H9 (cell line): ENCODE measurements around the gene CEP55. TPM values are rescaled to one million over a fixed set of nuclear protein-coding genes. Genes with fewer than 3 reads are reported as not detected.

ENCODE experiments used
- DNase-seq: peaks from one replicate; pipeline ENCODE4 v3.0.0-alpha.2; 2017
- H2AFZ ChIP-seq: one replicate; pipeline ENCODE4 v1.6.1; 2013; ENCODE audit warnings: mild to moderate bottlenecking, low read length, control low read depth, moderate library complexity
- H2AK5ac ChIP-seq: 2 replicates; pipeline ENCODE4 v1.6.1; 2013; ENCODE audit warnings: low read length, control low read depth, mixed read lengths; ENCODE audit not compliant: insufficient read length
- H2BK120ac ChIP-seq: one replicate; pipeline ENCODE4 v1.6.1; 2013; ENCODE audit warnings: low read depth, mild to moderate bottlenecking, low read length, control low read depth, inconsistent platforms; ENCODE audit not compliant: poor library complexity, severe bottlenecking
- H2BK12ac ChIP-seq: 2 replicates; pipeline ENCODE4 v1.6.1; 2013; ENCODE audit warnings: low read length, control low read depth, mixed read lengths, low read depth; ENCODE audit not compliant: insufficient read length
- H2BK15ac ChIP-seq: 2 replicates; pipeline ENCODE4 v1.6.1; 2013; ENCODE audit warnings: low read depth, low read length, control low read depth
- H2BK20ac ChIP-seq: one replicate; pipeline ENCODE4 v1.6.1; 2013; ENCODE audit warnings: low read depth, mild to moderate bottlenecking, low read length, control low read depth, inconsistent platforms; ENCODE audit not compliant: poor library complexity, severe bottlenecking
- H2BK5ac ChIP-seq: 2 replicates; pipeline ENCODE4 v1.6.1; 2013; ENCODE audit warnings: low read length, control low read depth, mixed read lengths; ENCODE audit not compliant: insufficient read length
- H3K14ac ChIP-seq: 2 replicates; pipeline ENCODE4 v1.6.1; 2013; ENCODE audit warnings: low read length, control low read depth; ENCODE audit not compliant: insufficient read depth
- H3K18ac ChIP-seq: 2 replicates; pipeline ENCODE4 v1.6.1; 2013; ENCODE audit warnings: low read depth, mild to moderate bottlenecking, mixed read lengths, low read length, control low read depth; ENCODE audit not compliant: insufficient read length
- H3K23ac ChIP-seq: 2 replicates; pipeline ENCODE4 v1.6.1; 2013; ENCODE audit warnings: low read length, control low read depth, mixed read lengths, low read depth; ENCODE audit not compliant: insufficient read length
- H3K23me2 ChIP-seq: 2 replicates; pipeline ENCODE4 v1.6.1; 2013; ENCODE audit warnings: low read depth, mild to moderate bottlenecking, mixed read lengths, low read length, control low read depth; ENCODE audit not compliant: insufficient read length, poor library complexity, severe bottlenecking
- H3K27ac ChIP-seq: 2 replicates; pipeline ENCODE4 v1.5.1; 2013; ENCODE audit warnings: low read length, control low read depth, mixed read lengths, low read depth; ENCODE audit not compliant: insufficient read length
- H3K27me3 ChIP-seq: 2 replicates; pipeline ENCODE4 v1.6.1; 2013; ENCODE audit warnings: low read length, control low read depth, inconsistent platforms; ENCODE audit not compliant: insufficient read depth
- H3K4ac ChIP-seq: 2 replicates; pipeline ENCODE4 v1.6.1; 2013; ENCODE audit warnings: low read depth, mild to moderate bottlenecking, control low read depth, inconsistent platforms, low read length, moderate library complexity
- H3K4me1 ChIP-seq: 2 replicates; pipeline ENCODE4 v1.6.1; 2013; ENCODE audit warnings: low read length, control low read depth, inconsistent platforms; ENCODE audit not compliant: insufficient read depth
- H3K4me2 ChIP-seq: 2 replicates; pipeline ENCODE4 v1.6.1; 2013; ENCODE audit warnings: low read length, control low read depth, mixed read lengths; ENCODE audit not compliant: insufficient read length, insufficient read depth
- H3K56ac ChIP-seq: 2 replicates; pipeline ENCODE4 v1.6.1; 2013; ENCODE audit warnings: low read depth, mild to moderate bottlenecking, mixed read lengths, low read length, control low read depth; ENCODE audit not compliant: insufficient read length
- H3K79me1 ChIP-seq: 2 replicates; pipeline ENCODE4 v1.6.1; 2013; ENCODE audit warnings: low read depth, mild to moderate bottlenecking, moderate library complexity, low read length, control low read depth, inconsistent platforms; ENCODE audit not compliant: insufficient read depth, poor library complexity, severe bottlenecking
- H3K79me2 ChIP-seq: 2 replicates; pipeline ENCODE4 v1.6.1; 2013; ENCODE audit warnings: low read length, control low read depth, inconsistent platforms; ENCODE audit not compliant: insufficient read depth
- H3K9ac ChIP-seq: 2 replicates; pipeline ENCODE4 v1.6.1; 2013; ENCODE audit warnings: low read length, control low read depth, mixed read lengths; ENCODE audit not compliant: insufficient read length; ENCODE audit errors: extremely low read depth
- H3K9me3 ChIP-seq: one replicate; pipeline ENCODE4 v1.6.1; 2013; ENCODE audit warnings: low read depth, low read length, inconsistent platforms; ENCODE audit not compliant: control insufficient read depth
- H3T11ph ChIP-seq: one replicate; pipeline ENCODE4 v1.6.1; 2013; ENCODE audit warnings: mild to moderate bottlenecking, low read length, control low read depth, inconsistent platforms
- H4K20me1 ChIP-seq: one replicate; pipeline ENCODE4 v1.6.1; 2013; ENCODE audit not compliant: control insufficient read depth, insufficient read length, insufficient read depth
- H4K5ac ChIP-seq: 2 replicates; pipeline ENCODE4 v1.6.1; 2013; ENCODE audit warnings: low read depth, mild to moderate bottlenecking, mixed read lengths, low read length, control low read depth; ENCODE audit not compliant: insufficient read length
- H4K8ac ChIP-seq: replicated peaks from 2 replicates; pipeline ENCODE4 v1.6.1; 2013; ENCODE audit warnings: low read length, control low read depth, mixed read lengths, low read depth; ENCODE audit not compliant: insufficient read length
- H4K91ac ChIP-seq: 2 replicates; pipeline ENCODE4 v1.6.1; 2013; ENCODE audit warnings: low read depth, mild to moderate bottlenecking, moderate library complexity, mixed read lengths, low read length, control low read depth; ENCODE audit not compliant: insufficient read length
- H3K27ac Mint-ChIP-seq, 3 experiments: 2 replicates in 2 of 3; 3 replicates in 1 of 3; pipeline ENCODE4 v1.8.0; 2020 to 2021; ENCODE audit warnings: mixed read lengths in 3 of 3, mild to moderate bottlenecking in 1 of 3, moderate library complexity in 1 of 3
- H3K27me3 Mint-ChIP-seq: 2 replicates; pipeline ENCODE4 v1.8.0; 2021; ENCODE audit warnings: low read depth, mild to moderate bottlenecking, moderate library complexity, mixed read lengths
- H3K36me3 Mint-ChIP-seq, 3 experiments: 2 replicates in 2 of 3; 3 replicates in 1 of 3; pipeline ENCODE4 v1.8.0; 2020 to 2021; ENCODE audit warnings: low read depth in 3 of 3, mixed read lengths in 3 of 3; ENCODE audit not compliant: insufficient read depth in 1 of 3
- H3K4me1 Mint-ChIP-seq, 2 experiments: 2 replicates each; pipeline ENCODE4 v1.8.0; 2020; ENCODE audit warnings: mixed read lengths in 2 of 2
- H3K4me3 Mint-ChIP-seq, 2 experiments: 2 replicates in 1 of 2; 3 replicates in 1 of 2; pipeline ENCODE4 v1.8.0; 2020 to 2021; ENCODE audit warnings: mild to moderate bottlenecking in 2 of 2, mixed read lengths in 2 of 2, moderate library complexity in 1 of 2
- H3K9me3 Mint-ChIP-seq, 2 experiments: 2 replicates in 1 of 2; 3 replicates in 1 of 2; pipeline ENCODE4 v1.8.0; 2020; ENCODE audit warnings: mild to moderate bottlenecking in 2 of 2, mixed read lengths in 2 of 2, moderate library complexity in 1 of 2
- WGBS: extraction: QIAGEN DNeasy Blood & Tissue Kit; methylation state at CpG from one replicate; pipeline ENCODE4 v1.1.7; 2013; ENCODE audit warnings: missing lambda C conversion rate, low lambda C conversion rate, mixed read lengths; ENCODE audit not compliant: insufficient read length; ENCODE audit errors: extremely low coverage; 5-methylcytosine and 5-hydroxymethylcytosine counted together
- total RNA-seq: library from RNA; stranded (reverse); gene quantifications from 2 replicates; pipeline ENCODE4 v1.2.1, GENCODE V29; 2021
- TF ChIP-seq, protein P1 (sequence below): fragments of 200-600 bp; sonication (generic); conservative IDR thresholded peaks from 3 replicates; pipeline ENCODE4 v1.8.0; 2021; ENCODE audit warnings: antibody characterized with exemption, mild to moderate bottlenecking

CEP55 gene
- total RNA-seq, 1 experiment from 2014 or later = 17.8 TPM

DNA sequence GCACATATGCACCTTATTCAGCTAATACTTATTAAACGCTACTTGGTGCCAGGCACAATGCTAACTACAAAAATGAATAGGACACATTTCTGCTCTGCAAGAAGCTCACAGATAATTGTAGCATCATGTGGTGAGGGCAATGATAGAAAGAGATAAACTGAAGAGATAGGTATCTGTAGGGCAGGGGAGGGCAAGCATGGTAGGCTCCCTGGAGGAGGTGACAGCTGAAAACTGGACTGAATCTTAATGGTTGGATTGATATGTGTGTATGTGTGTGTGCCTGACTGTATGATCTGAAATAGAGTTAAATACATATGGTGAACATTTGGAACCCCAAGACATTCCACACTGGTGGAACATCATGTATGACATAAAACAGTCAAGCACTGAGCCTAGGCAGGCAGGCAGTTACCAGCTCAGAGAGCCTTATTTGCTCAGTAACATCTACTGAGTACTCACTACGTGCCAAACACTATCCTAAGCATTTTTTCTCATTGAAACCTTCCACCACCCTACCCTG lies 4.8 kb upstream of the CEP55 start:
- Histone ChIP-seq H3K23me2 (peaks cover 7% of the 10 kb centered on the region), H4K8ac (no peak overlapping the region), H3K4me2 (no peak overlapping the region), H2BK5ac (no peak overlapping the region), H3K27me3 (no peaks in the 10 kb centered on the region), H3K79me2 (no peaks in the 10 kb centered on the region), H4K20me1 (no peaks in the 10 kb centered on the region), H3K23ac (no peak overlapping the region), H2BK120ac (no peak overlapping the region), H4K5ac (no peak overlapping the region), H3K14ac (no peak overlapping the region), H3K4ac (no peak overlapping the region), H3K56ac (no peak overlapping the region), H2BK20ac (no peak overlapping the region), H2BK15ac (no peak overlapping the region), H3K9ac (no peak overlapping the region), H3T11ph (no peak overlapping the region), H2AK5ac (no peak overlapping the region), H4K91ac (no peak overlapping the region), H3K9me3 (no peaks in the 10 kb centered on the region), H3K18ac (no peak overlapping the region), H3K27ac (no peak overlapping the region), H2BK12ac (no peak overlapping the region), H3K4me1 (no peaks in the 10 kb centered on the region), H2AFZ (no peak overlapping the region), H3K79me1 (no peaks in the 10 kb centered on the region)
- Mint-ChIP-seq H3K27ac (no peak overlapping the region), H3K4me1 (peaks cover 3 to 4% of the 10 kb centered on the region in 2 experiments; a peak in 2 of 4 replicates), H3K9me3 (no peaks in the 10 kb centered on the region), H3K4me3 (no peak overlapping the region), H3K36me3 (no peaks in the 10 kb centered on the region), H3K27me3 (peaks cover 12% of the 10 kb centered on the region)
- TF ChIP-seq, protein P1, sequence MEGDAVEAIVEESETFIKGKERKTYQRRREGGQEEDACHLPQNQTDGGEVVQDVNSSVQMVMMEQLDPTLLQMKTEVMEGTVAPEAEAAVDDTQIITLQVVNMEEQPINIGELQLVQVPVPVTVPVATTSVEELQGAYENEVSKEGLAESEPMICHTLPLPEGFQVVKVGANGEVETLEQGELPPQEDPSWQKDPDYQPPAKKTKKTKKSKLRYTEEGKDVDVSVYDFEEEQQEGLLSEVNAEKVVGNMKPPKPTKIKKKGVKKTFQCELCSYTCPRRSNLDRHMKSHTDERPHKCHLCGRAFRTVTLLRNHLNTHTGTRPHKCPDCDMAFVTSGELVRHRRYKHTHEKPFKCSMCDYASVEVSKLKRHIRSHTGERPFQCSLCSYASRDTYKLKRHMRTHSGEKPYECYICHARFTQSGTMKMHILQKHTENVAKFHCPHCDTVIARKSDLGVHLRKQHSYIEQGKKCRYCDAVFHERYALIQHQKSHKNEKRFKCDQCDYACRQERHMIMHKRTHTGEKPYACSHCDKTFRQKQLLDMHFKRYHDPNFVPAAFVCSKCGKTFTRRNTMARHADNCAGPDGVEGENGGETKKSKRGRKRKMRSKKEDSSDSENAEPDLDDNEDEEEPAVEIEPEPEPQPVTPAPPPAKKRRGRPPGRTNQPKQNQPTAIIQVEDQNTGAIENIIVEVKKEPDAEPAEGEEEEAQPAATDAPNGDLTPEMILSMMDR = no peak
- no CpG with 5 or more reads among the region's 2 CpGs for WGBS
- no peak for DNase-seq
